Measurements from ENCODE around the gene GCK.

DNA sequence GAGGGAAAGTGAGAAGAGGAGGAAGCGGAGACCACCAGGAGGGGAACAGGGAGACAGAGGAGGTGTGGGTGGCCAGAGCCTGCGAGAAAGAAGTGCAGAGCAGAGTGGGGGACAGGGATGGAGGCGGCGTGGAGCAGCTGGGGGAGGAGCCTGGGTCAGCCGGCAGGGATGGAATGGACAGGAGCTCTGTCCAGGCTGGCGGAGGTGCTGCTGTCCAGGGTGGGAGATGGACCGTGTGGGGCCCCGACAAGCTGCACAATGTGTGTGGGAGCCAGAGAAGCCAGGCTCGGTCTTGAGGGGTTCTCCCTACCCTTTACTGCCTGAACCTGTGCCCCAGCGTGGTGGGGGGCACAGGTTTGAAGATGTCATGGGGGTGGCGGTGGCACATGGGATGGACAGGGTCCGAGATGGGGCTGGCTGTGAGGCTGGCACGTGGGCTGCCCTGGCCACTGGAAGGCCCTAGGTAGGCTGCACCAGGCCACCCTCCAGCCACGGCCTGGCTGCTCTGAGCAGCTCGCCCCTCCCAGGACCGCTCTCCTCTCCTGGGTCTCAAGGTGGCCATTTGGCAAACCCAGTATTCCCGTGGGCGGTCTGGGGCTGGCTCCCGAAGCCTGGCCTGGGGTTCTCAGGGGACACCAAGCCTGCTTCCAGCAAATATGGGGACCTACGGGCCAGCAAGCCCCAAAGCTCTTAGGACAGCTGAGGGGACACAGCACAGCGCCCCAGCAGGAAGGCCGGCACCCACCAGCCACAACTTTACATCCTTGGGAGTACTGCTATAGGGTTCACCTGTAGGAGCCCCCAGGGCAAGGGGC lies 43.9 kb upstream of the GCK start:
- TF ChIP-seq CTCF (IDR thresholded peaks at IDR 0.05; ENCODE audit: poor library complexity) (no peak), EZH2 (IDR thresholded peaks at IDR 0.05; ENCODE audit: borderline replicate concordance) (no peak), EZH2phosphoT487 (IDR thresholded peaks at IDR 0.05; ENCODE audit: low read depth, severe bottlenecking, unreplicated experiment) (no peak)
